Measurements from ENCODE around the gene SYNE1. TPM values are rescaled to one million over a fixed set of nuclear protein-coding genes. Genes with fewer than 3 reads are reported as not detected.
A peak's percentile ranks its signal among the peaks of the same experiment; 100 is the strongest.

SYNE1 gene
- polyA plus RNA-seq, 2 of the 4 experiments (the other 2 are of a cell fraction) = 10.5 to 28.5 TPM

DNA sequence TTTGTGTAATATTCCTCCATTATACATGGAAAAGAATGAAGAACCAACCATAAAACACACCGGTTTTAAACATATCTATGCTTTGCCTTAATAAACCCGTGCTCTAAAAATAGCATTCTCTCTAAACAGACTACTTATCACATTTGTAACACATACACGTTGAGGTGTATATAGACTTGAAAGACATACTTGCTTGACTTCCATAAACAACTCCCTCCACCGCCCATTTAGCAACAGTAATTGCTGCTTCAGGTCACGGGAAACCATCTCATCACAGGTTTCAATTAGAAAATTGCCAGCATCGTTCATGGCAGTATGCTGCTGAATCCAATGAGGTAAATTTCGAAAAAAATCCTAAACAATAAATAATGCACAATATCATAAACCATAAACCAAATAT is 174.0 kb downstream of the SYNE1 start:
- H3K4me3 ChIP-seq = no peak overlapping the region
- POLR2A ChIA-PET = no interaction called here
- TF ChIP-seq RNF2 (IDR thresholded peaks at IDR 0.05; ENCODE audit: borderline replicate concordance, low read depth) (no peak), NFE2L2 (conservative IDR thresholded peaks at IDR 0.05; ENCODE audit: low read length) (no peak), TP53 (CRISPR knock-in tag; IDR thresholded peaks at IDR 0.05) (no peak), RAD21 (conservative IDR thresholded peaks at IDR 0.05 in 1 of 2, IDR thresholded peaks at IDR 0.05 in 1 of 2) (no peak), FOSL2 (IDR thresholded peaks at IDR 0.05) (no peak), FOSL2 (CRISPR knock-in tag; IDR thresholded peaks at IDR 0.05) (no peak), KDM1A (IDR thresholded peaks at IDR 0.05; ENCODE audit: low read depth) (no peak), KDM5A (IDR thresholded peaks at IDR 0.05) (no peak), BHLHE40 (IDR thresholded peaks at IDR 0.05; ENCODE audit: low read depth, low read length) (no peak), SREBF2 (IDR thresholded peaks at IDR 0.05) (no peak), EHF (CRISPR knock-in tag; IDR thresholded peaks at IDR 0.05) (no peak), ZC3H11A (IDR thresholded peaks at IDR 0.05) (no peak), SMC3 (IDR thresholded peaks at IDR 0.05) (no peak), MAFK (IDR thresholded peaks at IDR 0.05; ENCODE audit: partially characterized antibody) (no peak), ESRRA (IDR thresholded peaks at IDR 0.05; ENCODE audit: borderline replicate concordance, low read length) (no peak)
- TF ChIP-seq, protein P1, sequence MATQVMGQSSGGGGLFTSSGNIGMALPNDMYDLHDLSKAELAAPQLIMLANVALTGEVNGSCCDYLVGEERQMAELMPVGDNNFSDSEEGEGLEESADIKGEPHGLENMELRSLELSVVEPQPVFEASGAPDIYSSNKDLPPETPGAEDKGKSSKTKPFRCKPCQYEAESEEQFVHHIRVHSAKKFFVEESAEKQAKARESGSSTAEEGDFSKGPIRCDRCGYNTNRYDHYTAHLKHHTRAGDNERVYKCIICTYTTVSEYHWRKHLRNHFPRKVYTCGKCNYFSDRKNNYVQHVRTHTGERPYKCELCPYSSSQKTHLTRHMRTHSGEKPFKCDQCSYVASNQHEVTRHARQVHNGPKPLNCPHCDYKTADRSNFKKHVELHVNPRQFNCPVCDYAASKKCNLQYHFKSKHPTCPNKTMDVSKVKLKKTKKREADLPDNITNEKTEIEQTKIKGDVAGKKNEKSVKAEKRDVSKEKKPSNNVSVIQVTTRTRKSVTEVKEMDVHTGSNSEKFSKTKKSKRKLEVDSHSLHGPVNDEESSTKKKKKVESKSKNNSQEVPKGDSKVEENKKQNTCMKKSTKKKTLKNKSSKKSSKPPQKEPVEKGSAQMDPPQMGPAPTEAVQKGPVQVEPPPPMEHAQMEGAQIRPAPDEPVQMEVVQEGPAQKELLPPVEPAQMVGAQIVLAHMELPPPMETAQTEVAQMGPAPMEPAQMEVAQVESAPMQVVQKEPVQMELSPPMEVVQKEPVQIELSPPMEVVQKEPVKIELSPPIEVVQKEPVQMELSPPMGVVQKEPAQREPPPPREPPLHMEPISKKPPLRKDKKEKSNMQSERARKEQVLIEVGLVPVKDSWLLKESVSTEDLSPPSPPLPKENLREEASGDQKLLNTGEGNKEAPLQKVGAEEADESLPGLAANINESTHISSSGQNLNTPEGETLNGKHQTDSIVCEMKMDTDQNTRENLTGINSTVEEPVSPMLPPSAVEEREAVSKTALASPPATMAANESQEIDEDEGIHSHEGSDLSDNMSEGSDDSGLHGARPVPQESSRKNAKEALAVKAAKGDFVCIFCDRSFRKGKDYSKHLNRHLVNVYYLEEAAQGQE (IDR thresholded peaks at IDR 0.05) = no peak
- no peaks in the 10 kb centered on the region for H3K9me3 ChIP-seq
- CTCF ChIA-PET = interaction anchor here (0.5 kb wide), 1 partner anchor 44 kb away, joined by 3 read pairs; no protein-coding TSS in a partner anchor
- no peak for DNase-seq (ENCODE audit: low read depth in 1 of 2, low spot score in 1 of 2)
- 83% methylated on average over 7 of the region's 7 CpGs for WGBS (ENCODE audit: missing lambda C conversion rate)
- no peak for FAIRE-seq
- H3K4me1 ChIP-seq = peaks cover 7% of the 10 kb centered on the region; the same call in 1 of the 3 replicates
- no peak for ATAC-seq
- no peak overlapping the region for H3K27ac ChIP-seq
- no peak overlapping the region for H3K4me2 ChIP-seq

DNA sequence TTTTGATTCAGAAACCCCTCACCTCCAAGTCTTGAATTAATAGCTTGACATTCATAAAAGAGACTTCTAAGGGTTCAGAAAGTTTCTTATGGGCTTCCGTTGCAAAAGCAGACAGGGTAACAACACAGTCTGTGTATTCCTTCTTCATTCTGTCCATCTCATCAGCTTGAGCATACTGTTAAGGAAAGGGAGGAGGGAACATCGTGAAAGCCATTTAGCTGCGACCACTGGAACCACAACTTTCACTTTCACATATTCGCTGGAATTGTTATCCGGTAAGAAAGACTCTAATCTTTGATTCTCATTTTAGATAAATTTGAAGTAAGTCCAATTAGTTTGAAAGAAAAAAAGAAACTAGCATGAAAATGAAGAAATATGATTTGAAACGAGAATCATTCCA is 174.4 kb downstream of the SYNE1 start:
- TF ChIP-seq MAZ (IDR thresholded peaks at IDR 0.05; ENCODE audit: borderline replicate concordance, low read depth, low read length) (no peak), RNF2 (IDR thresholded peaks at IDR 0.05; ENCODE audit: borderline replicate concordance, low read depth) (no peak), ZC3H11A (IDR thresholded peaks at IDR 0.05) (no peak), CHD2 (IDR thresholded peaks at IDR 0.05; ENCODE audit: low read length, partially characterized antibody) (no peak)
- TF ChIP-seq, protein P2, sequence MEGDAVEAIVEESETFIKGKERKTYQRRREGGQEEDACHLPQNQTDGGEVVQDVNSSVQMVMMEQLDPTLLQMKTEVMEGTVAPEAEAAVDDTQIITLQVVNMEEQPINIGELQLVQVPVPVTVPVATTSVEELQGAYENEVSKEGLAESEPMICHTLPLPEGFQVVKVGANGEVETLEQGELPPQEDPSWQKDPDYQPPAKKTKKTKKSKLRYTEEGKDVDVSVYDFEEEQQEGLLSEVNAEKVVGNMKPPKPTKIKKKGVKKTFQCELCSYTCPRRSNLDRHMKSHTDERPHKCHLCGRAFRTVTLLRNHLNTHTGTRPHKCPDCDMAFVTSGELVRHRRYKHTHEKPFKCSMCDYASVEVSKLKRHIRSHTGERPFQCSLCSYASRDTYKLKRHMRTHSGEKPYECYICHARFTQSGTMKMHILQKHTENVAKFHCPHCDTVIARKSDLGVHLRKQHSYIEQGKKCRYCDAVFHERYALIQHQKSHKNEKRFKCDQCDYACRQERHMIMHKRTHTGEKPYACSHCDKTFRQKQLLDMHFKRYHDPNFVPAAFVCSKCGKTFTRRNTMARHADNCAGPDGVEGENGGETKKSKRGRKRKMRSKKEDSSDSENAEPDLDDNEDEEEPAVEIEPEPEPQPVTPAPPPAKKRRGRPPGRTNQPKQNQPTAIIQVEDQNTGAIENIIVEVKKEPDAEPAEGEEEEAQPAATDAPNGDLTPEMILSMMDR (IDR thresholded peaks at IDR 0.05) = no peak
- H3K4me3 ChIP-seq = no peak overlapping the region
- CTCF ChIA-PET = no interaction called here
- H3K4me1 ChIP-seq = peaks cover 7% of the 10 kb centered on the region; the same call in 1 of the 3 replicates
- no peak overlapping the region for H3K4me2 ChIP-seq
- H3K9me3 ChIP-seq = no peaks in the 10 kb centered on the region
- FAIRE-seq = no peak
- DNase-seq (ENCODE audit: low read depth in 1 of 2, low spot score in 1 of 2) = no peak
- no peak overlapping the region for H3K27ac ChIP-seq
- POLR2A ChIA-PET = no interaction called here
- WGBS (ENCODE audit: missing lambda C conversion rate) = 89% methylated on average over 6 of the region's 6 CpGs
- no peak for ATAC-seq

DNA sequence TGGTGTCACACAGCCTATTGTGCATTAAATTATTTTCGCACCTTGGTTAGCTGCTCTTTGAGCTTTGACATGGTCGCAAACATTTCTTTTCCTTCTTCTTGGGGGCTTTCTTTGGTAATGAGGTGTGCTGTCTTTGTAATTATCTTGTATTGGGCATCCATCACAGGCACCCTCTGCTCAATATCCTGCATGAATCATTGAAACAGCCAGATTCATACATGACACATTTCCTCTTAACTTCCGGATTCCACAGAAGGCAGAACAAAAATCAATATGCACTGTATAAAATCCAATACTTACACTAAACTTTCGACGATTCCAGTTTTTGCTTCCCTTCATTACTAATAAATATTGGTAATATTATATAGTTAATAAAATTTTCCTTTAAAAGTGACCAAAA is 175.6 kb downstream of the SYNE1 start:
- ChIA-PET POLR2A (no interaction called here), CTCF (interaction anchor here (0.7 kb wide), 2 partner anchors 81 to 458 kb away, joined by 3 read pairs; no protein-coding TSS in a partner anchor)
- H3K4me1 ChIP-seq = peaks cover 7% of the 10 kb centered on the region; the same call in 1 of the 3 replicates
- ATAC-seq = no peak
- FAIRE-seq = no peak
- no peak overlapping the region for H3K4me3 ChIP-seq
- TF ChIP-seq, protein P3, sequence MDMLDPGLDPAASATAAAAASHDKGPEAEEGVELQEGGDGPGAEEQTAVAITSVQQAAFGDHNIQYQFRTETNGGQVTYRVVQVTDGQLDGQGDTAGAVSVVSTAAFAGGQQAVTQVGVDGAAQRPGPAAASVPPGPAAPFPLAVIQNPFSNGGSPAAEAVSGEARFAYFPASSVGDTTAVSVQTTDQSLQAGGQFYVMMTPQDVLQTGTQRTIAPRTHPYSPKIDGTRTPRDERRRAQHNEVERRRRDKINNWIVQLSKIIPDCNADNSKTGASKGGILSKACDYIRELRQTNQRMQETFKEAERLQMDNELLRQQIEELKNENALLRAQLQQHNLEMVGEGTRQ (IDR thresholded peaks at IDR 0.05) = no peak
- TF ChIP-seq RFX5 (IDR thresholded peaks at IDR 0.05) (no peak), POLR2AphosphoS2 (conservative IDR thresholded peaks at IDR 0.05; ENCODE audit: low read length) (no peak), MAZ (IDR thresholded peaks at IDR 0.05; ENCODE audit: borderline replicate concordance, low read depth, low read length) (no peak), CHD2 (IDR thresholded peaks at IDR 0.05; ENCODE audit: low read length, partially characterized antibody) (no peak), BHLHE40 (IDR thresholded peaks at IDR 0.05; ENCODE audit: low read depth, low read length) (no peak)
- H3K9me3 ChIP-seq = no peaks in the 10 kb centered on the region
- H3K27ac ChIP-seq = no peak overlapping the region
- DNase-seq (ENCODE audit: low read depth in 1 of 2, low spot score in 1 of 2) = no peak
- 0 out of 3 replicates have a peak overlapping the region, but pooled peaks have one; percentile 21 for H3K4me2 ChIP-seq
- WGBS (ENCODE audit: missing lambda C conversion rate) = 68% methylated on average over 5 of the region's 5 CpGs

Data from A549 (cell line).